NCI-H774 (cell line): Measurements from ENCODE around the gene WDR75.
A peak's percentile ranks its signal among the peaks of the same experiment; 100 is the strongest.
"Not testable (repeated sequence)": the region's sequence is repeated elsewhere in the genome, so short reads cannot be mapped to it uniquely, and the experiment has no call there.

Experiments
- DNase-seq: peaks from one replicate; lab custom pipeline; 2025; lab: John Stamatoyannopoulos, UW

Gene WDR75

DNA sequence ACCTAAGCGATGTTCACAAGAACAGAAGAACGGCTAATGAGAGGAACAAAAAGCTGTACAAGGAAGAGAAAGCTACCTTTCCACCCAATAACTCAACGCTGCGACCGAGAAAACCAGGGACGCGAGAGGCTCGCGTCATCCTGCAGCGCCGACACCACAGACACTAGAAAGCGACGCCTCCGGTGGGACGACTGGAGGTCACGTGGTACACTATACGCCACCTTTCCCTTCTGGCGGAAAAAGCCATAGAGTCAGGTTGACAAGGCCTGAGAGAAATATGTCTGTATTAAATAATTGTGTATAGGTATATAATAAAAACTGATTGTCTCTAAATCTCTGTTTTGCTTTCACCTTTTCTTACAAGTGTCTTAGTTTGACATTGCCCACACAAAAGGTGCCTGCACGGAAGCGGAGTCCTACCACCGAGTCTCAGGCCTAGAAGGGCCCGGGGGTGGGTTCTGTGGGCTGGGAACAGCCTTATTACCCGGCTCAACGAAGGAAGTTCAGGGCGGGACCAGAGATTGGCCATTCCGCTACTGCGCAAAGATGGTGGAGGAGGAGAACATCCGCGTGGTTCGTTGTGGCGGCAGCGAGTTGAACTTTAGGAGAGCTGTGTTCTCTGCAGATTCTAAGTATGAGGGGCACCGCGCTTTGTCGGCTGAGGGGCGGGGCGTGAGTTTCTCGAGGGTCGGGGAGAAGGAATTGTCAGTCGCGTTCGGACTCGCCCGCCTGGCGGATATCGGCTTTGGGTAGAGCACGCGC, at the start of gene WDR75:
Gene WDR75 (plus strand): TSS at position 528 of the 762 bp plus-strand sequence. CDS start 19 bp downstream, at position 547.
- DNase-seq, result peak; percentile 92

DNA sequence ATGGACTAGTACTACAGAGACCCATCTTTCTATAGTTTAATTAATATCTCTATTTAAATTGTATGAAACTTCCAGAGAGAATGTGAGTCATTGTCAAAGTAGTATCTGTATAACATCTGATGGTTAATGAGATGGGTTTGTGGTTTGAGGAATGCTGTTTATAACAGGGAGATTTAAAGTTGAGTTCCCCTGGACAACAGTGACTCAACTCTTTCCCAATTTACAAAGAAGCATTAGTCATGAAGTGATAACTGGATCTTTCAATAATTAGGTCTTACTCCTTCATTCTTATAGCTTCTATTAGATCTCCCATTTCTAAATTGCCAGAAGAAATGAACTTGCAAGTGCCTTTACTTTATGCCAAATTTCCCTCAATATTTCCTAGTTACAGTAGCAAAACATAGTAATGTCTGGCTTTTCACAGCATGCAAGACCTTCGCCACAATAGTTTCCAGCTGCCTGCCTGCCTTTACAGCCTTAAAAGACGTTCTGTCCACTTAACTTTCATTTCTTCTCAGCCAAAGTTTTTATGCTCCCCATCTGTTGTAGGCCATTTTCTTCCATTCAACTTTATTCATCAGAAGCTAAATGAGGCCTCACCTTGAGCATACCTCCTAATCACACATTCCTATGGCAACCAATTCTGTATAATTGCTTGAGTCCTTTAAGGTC, 47.7 kb upstream of the WDR75 start:
- no peak for DNase-seq

DNA sequence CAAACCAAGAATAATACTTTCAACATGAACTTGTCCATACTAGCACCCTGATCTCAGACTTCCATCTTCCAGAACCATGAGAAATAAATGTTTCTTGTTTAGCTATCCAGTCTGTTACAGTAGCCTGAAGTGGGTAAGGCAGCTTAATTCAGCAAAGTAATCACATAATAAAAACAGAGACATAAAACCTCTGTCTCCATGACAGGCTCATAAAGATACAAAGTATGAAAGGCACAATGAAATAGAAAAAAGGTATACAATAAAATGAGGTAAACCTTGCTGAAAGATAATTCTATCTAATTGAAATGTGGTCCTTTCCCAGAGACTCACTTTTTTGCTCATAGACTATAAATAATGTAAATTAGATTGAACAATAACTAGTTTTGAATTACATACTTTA, 46.7 kb upstream of the WDR75 start:
- DNase-seq, result no peak

DNA sequence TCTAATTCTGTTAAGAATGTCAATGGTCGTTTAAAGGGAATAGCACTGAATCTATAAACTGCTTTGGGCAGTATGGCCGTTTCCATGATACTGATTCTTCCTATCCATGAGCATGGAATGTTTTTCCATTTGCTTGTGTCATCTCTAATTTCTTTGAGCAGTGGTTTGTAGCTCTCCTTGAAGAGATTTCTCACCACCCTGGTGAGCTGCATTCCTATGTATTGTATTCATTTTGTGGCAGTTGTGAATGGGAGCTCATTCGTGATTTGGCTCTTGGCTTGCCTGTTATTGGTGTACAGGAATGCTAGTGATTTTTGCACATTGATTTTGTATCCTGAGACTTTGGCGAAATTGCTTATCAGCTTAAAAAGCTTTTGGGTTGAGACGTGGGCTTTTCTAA, 38.3 kb upstream of the WDR75 start:
- no peak for DNase-seq

DNA sequence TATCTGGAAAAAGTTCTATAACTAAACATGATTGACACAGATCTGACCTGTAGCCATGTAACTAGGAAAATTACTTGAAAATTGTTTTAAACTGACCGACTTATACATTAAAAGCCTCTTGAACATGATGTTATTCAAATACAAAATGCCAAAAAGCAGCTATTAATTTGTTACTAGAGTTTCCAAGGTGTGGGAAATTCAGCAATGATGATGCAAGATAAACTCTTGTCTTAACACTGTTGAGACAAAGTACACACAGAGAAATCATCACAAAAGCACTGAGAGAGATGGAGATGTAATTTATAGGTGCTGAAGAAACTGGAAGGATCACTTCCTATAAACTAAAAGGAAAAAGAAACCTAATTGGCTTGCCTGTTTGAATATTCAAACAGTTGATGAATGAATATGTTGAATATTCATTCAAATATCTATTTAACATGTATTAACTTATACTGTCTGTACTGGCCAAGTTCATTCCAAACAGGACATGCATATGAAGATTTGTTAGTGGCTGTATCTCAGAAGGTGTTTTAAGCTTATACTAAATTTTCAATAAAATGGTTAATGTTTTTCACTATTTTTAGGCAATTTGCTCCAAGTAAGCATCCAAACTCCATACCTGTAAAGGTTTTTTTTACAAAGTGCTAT, 34.6 kb upstream of the WDR75 start:
- DNase-seq, result no peak

DNA sequence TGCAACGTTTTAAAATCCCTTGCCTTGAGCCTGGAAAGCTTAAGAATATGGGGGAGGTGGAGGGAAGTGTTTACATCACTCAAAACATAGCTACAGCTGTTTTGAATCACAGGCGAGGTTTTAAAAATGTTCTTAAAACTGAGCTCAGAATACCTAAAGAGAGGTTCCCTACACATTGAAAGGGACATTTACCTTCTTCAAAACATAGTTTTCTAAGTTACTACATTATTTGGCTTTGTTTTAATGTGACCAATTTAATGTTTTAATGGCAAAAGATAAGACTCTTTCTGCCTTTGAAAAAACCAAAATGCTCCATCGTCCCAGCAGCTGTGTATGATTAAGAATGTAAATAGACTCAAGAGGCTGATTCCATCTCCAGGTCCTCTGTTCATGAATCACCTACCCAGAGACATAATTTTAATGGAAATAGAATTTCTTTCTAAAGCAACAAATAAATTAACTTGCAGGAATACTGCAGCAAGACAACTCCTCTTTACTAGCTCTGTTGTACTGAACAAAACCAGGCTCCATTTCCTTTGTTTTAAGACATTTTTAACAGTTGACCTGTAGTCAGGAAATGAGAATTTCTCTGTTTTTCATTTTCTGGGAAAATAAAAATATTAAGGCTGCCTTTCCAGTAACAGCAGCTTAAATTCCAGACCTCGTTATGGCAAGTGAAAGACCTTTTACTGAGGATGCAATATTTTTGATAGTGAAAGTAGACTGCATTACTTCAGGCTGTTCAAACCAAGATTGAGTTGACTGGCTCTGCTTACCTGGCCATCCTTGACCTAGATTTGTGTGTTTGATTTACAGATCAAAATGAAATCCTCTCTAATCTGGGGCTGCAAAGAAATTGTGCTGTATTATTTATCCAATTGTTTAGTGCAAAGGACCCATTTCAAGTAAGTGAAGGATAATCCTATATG, 33.7 kb upstream of the WDR75 start:
- DNase-seq, result peak; percentile 4

DNA sequence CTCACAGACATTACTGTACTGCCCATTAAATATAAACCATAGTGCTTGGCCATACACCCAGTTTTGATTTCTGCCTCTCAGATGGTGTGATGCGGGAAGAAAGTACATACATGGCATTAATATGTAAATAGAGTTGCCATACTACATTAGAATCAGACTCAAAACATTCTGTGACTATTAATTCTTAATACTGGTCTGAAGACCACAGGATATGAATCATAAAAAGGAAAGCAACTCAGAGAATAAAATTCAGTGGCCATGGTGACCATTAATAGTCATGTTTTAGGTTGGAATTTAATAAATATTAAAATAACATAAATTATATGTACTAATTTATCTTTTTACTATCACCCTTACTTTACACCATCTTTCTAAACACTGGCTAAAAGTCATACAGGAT, 33.0 kb upstream of the WDR75 start:
- no peak for DNase-seq

DNA sequence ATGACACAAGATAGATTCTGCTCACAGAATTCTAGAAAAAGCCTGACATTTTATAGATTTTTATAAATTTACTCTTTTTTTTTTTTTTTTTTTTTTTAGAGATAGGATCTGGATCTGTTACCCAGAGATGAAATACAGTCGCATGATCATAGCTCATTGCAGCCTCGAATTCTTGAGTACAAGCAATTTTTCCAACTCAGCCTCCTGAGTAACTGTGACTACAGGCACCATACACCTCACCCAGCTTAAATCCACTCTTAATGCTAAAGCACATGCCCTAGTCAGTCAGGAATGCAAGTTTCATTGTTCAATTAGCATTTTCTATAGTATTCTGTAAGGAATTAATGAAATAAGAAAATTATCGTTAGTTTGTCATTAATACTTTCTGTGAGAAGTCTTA, 32.1 kb upstream of the WDR75 start:
- DNase-seq, result no peak

DNA sequence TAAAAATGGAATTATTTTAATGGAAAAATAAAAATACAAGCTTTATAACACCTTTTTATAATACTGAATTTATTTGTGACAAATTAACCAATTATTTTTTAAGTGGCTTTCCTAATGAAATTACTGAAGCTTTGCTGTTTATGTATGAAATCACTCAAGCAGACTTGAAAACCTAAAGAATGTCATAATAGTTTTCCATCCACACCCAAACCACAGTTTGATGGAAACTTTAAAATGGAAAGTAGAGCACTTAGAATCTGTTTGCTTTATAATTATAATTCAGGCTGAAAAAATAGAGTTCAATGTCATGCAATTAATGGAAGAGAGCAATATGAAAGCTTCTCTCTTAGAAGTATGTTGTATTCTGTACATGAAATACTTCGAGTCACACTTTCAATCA, 31.6 kb upstream of the WDR75 start:
- DNase-seq, result no peak

DNA sequence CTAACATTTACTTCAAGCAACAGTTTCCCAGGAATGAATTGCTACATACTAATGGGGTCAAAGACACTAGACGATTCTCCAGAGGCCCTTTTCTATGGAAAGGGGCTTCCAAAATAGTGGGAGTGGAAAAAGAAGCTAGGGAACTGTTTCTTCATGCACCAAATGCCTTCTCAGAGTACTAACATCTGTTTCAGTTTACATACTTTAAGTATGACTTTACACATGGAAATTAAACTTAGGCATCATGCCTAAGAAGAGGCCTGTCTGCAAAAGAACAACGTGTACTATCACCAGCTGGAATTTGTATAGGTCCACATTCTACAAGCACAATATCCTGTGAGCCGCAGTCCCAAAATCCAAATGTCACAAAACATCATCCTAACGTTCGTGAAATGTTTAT, 29.4 kb upstream of the WDR75 start:
- DNase-seq, result no peak

DNA sequence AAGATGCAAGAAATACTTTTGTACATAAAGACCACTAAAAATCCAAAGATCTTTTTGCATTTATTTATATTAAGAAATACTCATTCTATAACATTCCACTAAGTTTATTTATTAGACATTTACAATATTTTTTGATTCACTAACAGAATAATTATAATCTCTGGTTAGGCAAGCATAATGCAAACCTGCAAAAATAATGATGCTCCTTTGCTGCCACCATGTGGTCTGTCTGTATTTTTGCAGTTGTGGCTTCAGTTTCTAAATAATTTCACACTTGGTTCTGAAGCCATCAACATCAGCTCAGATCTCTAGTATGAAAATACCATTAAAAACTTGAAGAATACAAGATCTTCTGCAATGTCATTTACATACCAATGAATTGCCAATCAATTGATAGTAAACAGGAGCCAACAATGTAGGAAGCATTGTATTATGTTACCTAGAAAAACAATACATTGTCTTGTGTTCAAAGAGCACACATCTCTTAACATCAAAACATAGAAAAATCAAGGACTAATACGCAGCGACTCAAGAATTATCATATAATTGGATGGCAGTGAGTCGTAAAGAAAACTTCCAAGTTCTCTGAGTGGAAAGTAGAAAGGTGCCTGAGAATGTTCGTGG, 28.8 kb upstream of the WDR75 start:
- peak; percentile 1 for DNase-seq

DNA sequence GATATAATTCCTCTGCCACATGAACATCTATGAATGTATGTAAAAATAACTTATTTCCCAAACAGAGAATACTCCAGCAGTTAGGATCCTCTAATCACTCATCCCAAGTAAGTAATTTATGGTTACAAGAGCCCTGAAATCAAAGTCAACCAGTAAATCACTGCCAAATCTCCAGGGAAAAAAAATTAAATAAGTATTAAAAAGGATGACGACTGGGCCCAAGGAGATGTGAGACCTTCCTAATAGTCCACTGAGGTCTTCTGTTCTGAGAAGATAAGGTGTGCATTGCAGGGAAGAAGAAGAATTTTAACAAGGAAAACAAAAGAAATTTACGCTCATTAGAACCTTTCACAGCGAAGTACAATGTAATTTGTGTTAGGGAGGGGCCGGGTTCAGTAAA, 28.0 kb upstream of the WDR75 start:
- DNase-seq, result no peak

DNA sequence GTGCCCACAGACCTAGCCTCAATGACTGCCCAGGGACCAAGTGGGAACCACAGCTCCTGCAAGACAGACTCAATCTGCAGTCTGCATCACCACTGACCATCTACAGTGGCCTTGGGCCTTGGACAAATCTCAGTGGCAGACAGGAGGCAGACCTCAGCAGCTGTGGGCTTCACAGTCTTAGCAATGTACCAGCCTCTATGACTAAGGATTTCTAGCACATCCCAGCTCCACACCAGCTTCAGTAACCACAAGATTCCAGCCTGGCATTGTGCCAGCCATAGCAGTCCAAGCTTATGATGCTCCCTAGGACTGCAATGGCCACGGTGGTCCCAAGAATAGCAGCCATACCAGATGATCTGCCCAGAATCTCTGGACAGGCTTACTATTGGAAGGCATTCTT, 19.6 kb upstream of the WDR75 start:
- DNase-seq, result no peak

DNA sequence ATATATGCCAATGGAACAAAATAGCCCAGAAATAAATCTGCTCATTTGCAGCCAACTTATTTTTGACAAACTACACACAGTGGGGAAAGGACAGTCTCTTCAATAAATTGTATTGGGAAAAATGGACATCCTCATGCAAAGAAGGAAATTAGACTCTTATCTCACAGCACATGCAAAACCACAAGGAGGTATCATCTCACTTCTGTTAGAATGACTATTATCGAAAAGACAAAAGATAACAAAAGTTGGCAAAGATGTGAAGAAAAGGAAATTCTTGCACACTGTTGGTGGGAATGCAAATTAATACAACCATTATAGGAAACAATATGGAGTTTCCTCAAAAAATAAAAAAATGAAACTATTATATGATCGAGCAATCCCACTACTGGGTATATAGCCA, 16.3 kb upstream of the WDR75 start:
- DNase-seq, result no peak

DNA sequence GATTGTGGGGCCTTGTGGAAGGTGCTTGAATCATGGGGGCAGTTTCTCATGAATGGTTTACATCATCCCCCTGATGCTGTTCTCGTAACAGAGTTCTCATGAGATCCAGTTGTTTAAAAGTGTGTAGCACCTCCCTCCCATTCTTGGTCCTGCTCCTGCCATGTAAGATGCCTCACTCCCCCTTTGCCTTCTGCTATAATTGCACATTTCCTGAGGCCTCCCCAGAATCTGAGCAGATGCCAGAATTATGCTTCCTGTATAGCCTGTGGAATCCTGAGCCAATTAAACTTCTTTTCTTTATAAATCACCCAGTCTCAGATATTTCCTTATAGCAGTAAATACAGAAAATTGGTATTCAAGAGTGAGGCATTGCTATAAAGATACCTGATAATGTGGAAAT, 15.6 kb upstream of the WDR75 start:
- no peak for DNase-seq

DNA sequence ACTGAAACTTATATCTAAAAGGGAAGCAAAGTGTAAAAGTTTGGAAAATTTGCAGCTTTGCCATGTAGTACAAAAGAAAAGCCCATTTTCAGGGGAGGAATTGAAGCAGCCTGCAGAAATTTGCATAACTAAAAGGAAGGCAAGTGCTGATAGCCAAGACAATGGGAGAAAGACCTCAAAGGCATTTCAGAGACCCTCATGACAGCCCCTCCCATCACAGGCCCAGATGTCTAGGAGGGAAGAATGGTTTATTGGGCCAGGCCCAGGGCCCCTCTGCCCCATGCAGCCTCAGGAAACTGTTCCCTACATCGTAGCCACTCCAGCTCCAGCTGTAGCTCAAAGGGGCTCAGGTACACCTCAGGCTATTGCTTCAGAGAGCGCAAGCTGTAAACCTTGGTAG, 14.4 kb upstream of the WDR75 start:
- no peak for DNase-seq

DNA sequence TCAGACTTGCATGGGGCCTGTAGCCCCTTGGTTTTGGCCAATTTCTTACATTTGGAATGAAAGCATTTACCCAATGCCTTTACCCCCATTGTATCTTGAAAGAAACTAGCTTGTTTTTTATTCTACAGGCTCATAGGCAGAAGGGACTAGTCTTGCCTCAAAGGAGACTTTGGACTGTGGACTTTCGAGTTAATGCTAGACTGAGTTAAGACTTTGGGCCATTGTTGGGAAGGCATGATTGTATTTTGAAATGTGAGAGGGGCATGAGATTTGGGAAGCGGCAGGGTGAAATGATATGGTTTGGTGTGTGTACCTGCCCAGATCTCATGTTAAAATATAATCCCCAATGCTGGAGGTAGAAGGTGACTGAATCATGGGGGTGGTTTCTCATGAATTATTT, 13.4 kb upstream of the WDR75 start:
- no peak for DNase-seq

DNA sequence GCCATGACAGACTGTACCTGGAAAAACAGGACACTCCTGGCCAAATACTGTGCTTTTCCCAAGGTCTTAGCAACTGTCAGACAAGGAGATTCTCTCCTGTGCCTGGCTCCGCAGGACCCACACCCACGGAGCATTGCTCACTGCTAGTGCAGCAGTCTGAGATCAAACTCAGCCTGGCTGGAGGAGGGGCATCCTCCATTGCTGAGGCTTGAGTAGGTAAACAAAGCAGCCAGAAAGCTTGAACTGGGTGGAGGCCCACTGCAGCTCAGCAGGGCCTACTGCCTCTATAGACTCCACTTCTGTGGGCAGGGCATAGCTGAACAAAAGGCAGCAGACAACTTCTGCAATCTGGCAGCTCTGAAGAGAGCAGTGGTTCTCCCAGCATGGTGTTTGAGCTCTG, 10.8 kb upstream of the WDR75 start:
- DNase-seq, result not testable (repeated sequence)

DNA sequence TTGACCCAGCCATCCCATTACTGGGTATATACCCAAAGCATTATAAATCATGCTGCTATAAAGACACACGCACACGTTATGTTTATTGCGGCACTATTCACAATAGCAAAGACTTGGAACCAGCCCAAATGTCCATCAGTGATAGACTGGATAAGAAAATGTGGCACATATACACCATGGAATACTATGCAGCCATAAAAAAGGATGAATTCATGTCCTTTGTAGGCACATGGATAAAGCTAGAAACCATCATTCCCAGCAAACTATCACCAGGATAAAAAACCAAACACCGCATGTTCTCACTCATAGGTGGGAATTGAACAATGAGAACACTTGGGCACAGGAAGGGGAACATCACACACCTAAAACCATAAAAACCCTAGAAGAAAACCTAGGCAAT, 5.5 kb upstream of the WDR75 start:
- DNase-seq, result not testable (repeated sequence)

DNA sequence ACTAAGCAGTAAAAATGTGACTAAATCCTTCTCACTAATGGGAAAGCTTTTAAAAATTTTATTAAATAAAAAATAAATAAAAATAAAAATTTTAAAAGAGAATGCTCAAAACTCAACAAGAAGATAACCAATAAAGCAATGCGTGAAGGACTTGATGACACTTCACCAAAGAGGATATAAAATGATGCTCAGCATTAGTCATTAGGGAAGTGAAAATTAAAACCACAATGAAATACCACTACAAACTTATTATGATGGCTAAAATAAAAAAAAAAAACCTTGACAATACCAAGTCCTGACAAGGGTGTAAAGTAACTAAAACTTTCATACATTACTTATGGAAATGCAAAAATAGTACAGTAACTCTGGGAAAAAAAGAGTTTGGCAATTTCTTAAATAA, 3.3 kb upstream of the WDR75 start:
- DNase-seq, result no peak

DNA sequence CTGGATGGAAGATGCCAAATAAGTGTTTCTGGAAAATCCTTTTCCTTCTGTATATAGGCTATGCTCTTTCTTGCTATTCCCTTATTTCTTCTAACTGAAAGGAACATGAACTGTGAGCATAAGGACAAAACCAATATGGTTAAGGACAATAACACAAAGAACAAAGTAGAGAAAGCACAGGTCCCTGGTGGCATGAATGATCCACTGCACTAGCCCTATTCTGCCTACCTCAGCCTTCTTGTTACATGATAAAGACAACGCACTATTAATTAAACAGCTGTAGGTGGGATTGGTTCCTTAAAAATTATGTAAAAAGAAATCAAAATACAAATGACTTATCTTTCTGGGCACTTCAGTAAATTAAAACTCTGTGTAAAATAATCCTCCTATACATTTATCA, 1.9 kb upstream of the WDR75 start:
- DNase-seq, result no peak

DNA sequence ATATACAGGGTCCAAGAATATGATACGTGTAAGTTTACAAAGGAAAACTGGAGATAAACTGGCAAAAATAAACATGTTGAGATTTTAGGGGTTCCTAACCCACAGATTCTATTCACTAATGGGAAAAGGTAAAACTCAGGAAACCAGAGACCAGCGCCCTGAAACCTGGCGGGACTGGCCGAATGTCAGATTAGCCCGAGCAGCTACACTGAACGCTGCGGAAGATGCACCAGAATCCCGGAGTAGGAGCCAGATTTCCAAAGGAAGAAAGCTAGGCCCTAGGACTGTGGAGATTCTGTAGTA, 679 bp upstream of the WDR75 start:
- DNase-seq, result no peak
